ENCODE results near the gene SMIM8. TPM values are rescaled to one million over a fixed set of nuclear protein-coding genes. Genes with fewer than 3 reads are reported as not detected.

The SMIM8 gene
- polyA plus RNA-seq, 1 donor from 2014 or later, result 30.6 TPM

- Histone ChIP-seq H3K4me3 (ENCODE audit: low read length) (no peak overlapping the region), H3F3A (ENCODE audit: insufficient read depth, low read length, poor library complexity, severe bottlenecking) (no peaks in the 10 kb centered on the region), H3K9me3 (ENCODE audit: low read length) (no peaks in the 10 kb centered on the region), H3K9me2 (ENCODE audit: insufficient read depth, low read length) (no peaks in the 10 kb centered on the region), H3K27me3 (ENCODE audit: insufficient read depth, low read depth, low read length) (no peaks in the 10 kb centered on the region), H3K36me3 (ENCODE audit: insufficient read depth, low read length) (no peaks in the 10 kb centered on the region), H3K79me2 (replicated peaks; ENCODE audit: insufficient read depth, low read length) (no peaks in the 10 kb centered on the region), H3K27ac (ENCODE audit: low read length) (no peak overlapping the region), H2AFZ (ENCODE audit: low read depth, low read length) (no peak overlapping the region), H4K20me1 (ENCODE audit: insufficient read depth) (no peaks in the 10 kb centered on the region), H3K9ac (ENCODE audit: low read length) (no peak overlapping the region), H3K4me2 (ENCODE audit: low read length) (no peak overlapping the region)
- TF ChIP-seq REST (IDR thresholded peaks at IDR 0.05; ENCODE audit: borderline replicate concordance) (no peak), SMC3 (conservative IDR thresholded peaks at IDR 0.05; ENCODE audit: poor library complexity) (no peak), TAF1 (IDR thresholded peaks at IDR 0.05; ENCODE audit: low read depth) (no peak), MXI1 (conservative IDR thresholded peaks at IDR 0.05; ENCODE audit: poor library complexity, severe bottlenecking) (peak; percentile 9)
Observed at GRCh38 chr6:87276624-87277023, 45.8 kb upstream of the SMIM8 start.

GRCh38 chr6:87277123-87277522 is 45.3 kb upstream of the SMIM8 start:
- Histone ChIP-seq H3K9me2 (ENCODE audit: insufficient read depth, low read length) (no peaks in the 10 kb centered on the region), H3K9me3 (ENCODE audit: low read length) (no peaks in the 10 kb centered on the region), H4K20me1 (ENCODE audit: insufficient read depth) (no peaks in the 10 kb centered on the region), H2AFZ (ENCODE audit: low read depth, low read length) (no peak overlapping the region), H3K4me2 (ENCODE audit: low read length) (no peak overlapping the region), H3K9ac (ENCODE audit: low read length) (no peak overlapping the region), H3K27me3 (ENCODE audit: insufficient read depth, low read depth, low read length) (no peaks in the 10 kb centered on the region), H3K4me3 (ENCODE audit: low read length) (no peak overlapping the region), H3F3A (ENCODE audit: insufficient read depth, low read length, poor library complexity, severe bottlenecking) (no peaks in the 10 kb centered on the region), H3K27ac (ENCODE audit: low read length) (no peak overlapping the region), H3K79me2 (replicated peaks; ENCODE audit: insufficient read depth, low read length) (no peaks in the 10 kb centered on the region), H3K36me3 (ENCODE audit: insufficient read depth, low read length) (no peaks in the 10 kb centered on the region)
- TF ChIP-seq SMC3 (conservative IDR thresholded peaks at IDR 0.05; ENCODE audit: poor library complexity) (peak; percentile 65), RAD21 (conservative IDR thresholded peaks at IDR 0.05) (peak; percentile 63), TAF1 (IDR thresholded peaks at IDR 0.05; ENCODE audit: low read depth) (no peak), EP300 (conservative IDR thresholded peaks at IDR 0.05; ENCODE audit: poor library complexity, severe bottlenecking) (no peak), POLR2AphosphoS5 (IDR thresholded peaks at IDR 0.05) (no peak), EZH2 (IDR thresholded peaks at IDR 0.05; ENCODE audit: borderline replicate concordance, insufficient read depth, low read length, poor library complexity, severe bottlenecking) (no peak), CTCF (IDR thresholded peaks at IDR 0.05; ENCODE audit: poor library complexity, severe bottlenecking) (peak; percentile 58), REST (IDR thresholded peaks at IDR 0.05; ENCODE audit: borderline replicate concordance) (no peak), MXI1 (conservative IDR thresholded peaks at IDR 0.05; ENCODE audit: poor library complexity, severe bottlenecking) (no peak)

Measured in neural cell (in vitro differentiated cells).